Neural progenitor cell (in vitro differentiated cells): ENCODE data around the gene RAB8B.

Experiments used
- EZH2 ChIP-seq: fragments of 200-600 bp; sonication (generic); IDR thresholded peaks from 2 replicates; pipeline ENCODE4 v1.6.1; 2017; ENCODE audit warnings: antibody characterized with exemption, mild to moderate bottlenecking, moderate library complexity
- EZH2phosphoT487 ChIP-seq: fragments of 200-600 bp; sonication (generic); IDR thresholded peaks from 2 replicates; pipeline ENCODE4 v1.6.1; 2017; ENCODE audit warnings: antibody characterized with exemption
- TF ChIP-seq, protein P1 (sequence below): fragments of 200-600 bp; sonication (generic); IDR thresholded peaks from 2 replicates; pipeline ENCODE4 v1.5.1; 2017; ENCODE audit warnings: antibody characterized with exemption, mild to moderate bottlenecking

GRCh38 chr15:63232405-63232804 lies 43.0 kb downstream of the RAB8B start:
- TF ChIP-seq, protein P1, sequence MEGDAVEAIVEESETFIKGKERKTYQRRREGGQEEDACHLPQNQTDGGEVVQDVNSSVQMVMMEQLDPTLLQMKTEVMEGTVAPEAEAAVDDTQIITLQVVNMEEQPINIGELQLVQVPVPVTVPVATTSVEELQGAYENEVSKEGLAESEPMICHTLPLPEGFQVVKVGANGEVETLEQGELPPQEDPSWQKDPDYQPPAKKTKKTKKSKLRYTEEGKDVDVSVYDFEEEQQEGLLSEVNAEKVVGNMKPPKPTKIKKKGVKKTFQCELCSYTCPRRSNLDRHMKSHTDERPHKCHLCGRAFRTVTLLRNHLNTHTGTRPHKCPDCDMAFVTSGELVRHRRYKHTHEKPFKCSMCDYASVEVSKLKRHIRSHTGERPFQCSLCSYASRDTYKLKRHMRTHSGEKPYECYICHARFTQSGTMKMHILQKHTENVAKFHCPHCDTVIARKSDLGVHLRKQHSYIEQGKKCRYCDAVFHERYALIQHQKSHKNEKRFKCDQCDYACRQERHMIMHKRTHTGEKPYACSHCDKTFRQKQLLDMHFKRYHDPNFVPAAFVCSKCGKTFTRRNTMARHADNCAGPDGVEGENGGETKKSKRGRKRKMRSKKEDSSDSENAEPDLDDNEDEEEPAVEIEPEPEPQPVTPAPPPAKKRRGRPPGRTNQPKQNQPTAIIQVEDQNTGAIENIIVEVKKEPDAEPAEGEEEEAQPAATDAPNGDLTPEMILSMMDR, result no peak
- TF ChIP-seq EZH2 (no peak), EZH2phosphoT487 (no peak)
